Stimulated activated CD4-positive, alpha-beta T cell treated with anti-CD3 and anti-CD28 coated beads, TNF-alpha, amount 100 ng/mL, for 1 hour (primary cell): ENCODE data around the gene ASXL1.

Experiments used
- DNase-seq, 3 donors: peaks; one replicate each; pipeline ENCODE4 v3.0.0-alpha.2; 2020; ENCODE audit warnings: low read depth in 3 of 3, low spot score in 1 of 3

ASXL1 gene

GRCh38 chr20:32451682-32452461 is 93.7 kb downstream of the ASXL1 start:
- no peak for DNase-seq

- no peak for DNase-seq
Observed at GRCh38 chr20:32452776-32453466, 94.8 kb downstream of the ASXL1 start.

GRCh38 chr20:32453467-32454163 is 95.5 kb downstream of the ASXL1 start:
- DNase-seq = no peak

- DNase-seq = no peak
Observed at GRCh38 chr20:32454164-32455145, 96.3 kb downstream of the ASXL1 start.

- no peak for DNase-seq
Observed at GRCh38 chr20:32455171-32455900, 97.2 kb downstream of the ASXL1 start.

- no peak for DNase-seq
Observed at GRCh38 chr20:32455901-32456701, 98.0 kb downstream of the ASXL1 start.

GRCh38 chr20:32456869-32457478 is 98.8 kb downstream of the ASXL1 start:
- no peak for DNase-seq

GRCh38 chr20:32457479-32457986 is 99.4 kb downstream of the ASXL1 start:
- no peak for DNase-seq

GRCh38 chr20:32458061-32458836 is 100.1 kb downstream of the ASXL1 start:
- DNase-seq = no peak

- no peak for DNase-seq
Observed at GRCh38 chr20:32458837-32459220, 100.7 kb downstream of the ASXL1 start.

- DNase-seq = no peak
Observed at GRCh38 chr20:32460231-32460630, 102.1 kb downstream of the ASXL1 start.

- no peak for DNase-seq
Observed at GRCh38 chr20:32460683-32461320, 102.7 kb downstream of the ASXL1 start.

GRCh38 chr20:32461836-32462600 is 103.9 kb downstream of the ASXL1 start:
- DNase-seq = no peak

- DNase-seq = no peak
Observed at GRCh38 chr20:32462900-32463641, 104.9 kb downstream of the ASXL1 start.

- DNase-seq = no peak
Observed at GRCh38 chr20:32463642-32464400, 105.7 kb downstream of the ASXL1 start.
